MM.1S (cell line): ENCODE results near the gene EEPD1.

Experiments used
- CTCF ChIP-seq: fragments of 300-600 bp; sonication (generic); IDR thresholded peaks from 2 replicates; pipeline ENCODE4 v1.5.1; 2016; ENCODE audit warnings: antibody characterized with exemption, low read length, mixed read lengths
- EZH2 ChIP-seq: fragments of 300-600 bp; sonication (generic); optimal IDR thresholded peaks from 2 replicates; pipeline ENCODE3; 2017; ENCODE audit warnings: low read depth, mild to moderate bottlenecking, antibody characterized with exemption, low read length, mixed read lengths

DNA sequence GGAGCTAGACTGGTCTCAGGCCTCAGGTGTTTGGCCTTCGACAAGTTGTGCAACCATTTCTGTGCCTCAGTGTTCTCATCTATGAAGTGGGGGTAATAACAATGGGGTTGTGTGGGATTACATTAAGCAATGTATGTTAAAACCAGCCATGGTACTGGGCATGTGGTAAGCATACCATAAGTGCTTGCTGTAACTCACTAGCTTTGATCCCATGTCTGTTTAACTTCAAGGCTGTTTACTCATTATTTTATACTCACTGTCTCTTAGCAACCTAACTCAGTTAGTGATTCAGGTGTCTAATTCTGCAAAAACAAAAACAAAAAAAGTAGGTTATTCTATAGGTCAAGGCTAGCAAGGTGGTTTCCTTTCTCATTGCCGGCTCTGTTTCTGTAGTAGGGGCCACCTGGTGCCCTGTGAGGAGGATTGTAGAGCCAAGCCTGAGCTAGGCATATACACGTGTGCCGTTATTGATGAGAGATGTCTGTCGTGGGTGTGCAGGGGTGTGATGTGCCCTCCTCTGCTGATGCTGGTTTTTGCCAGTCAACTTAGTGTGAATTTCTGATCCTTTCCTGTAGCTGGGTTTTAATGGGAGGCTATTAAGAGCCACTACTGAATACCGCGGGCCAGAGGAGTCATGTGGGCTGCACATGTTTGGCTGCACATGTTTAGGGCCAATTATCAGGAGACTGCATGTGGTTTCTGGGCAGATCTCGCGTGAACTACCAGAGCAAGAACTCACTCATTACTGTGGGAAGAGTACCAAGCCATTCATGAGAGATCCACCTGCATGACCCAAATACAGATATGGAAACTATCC lies 56.2 kb downstream of the EEPD1 start:
- TF ChIP-seq CTCF (no peak), EZH2 (no peak)
